ENCODE measurements around the gene VOPP1.

Gene VOPP1

GRCh38 chr7:55565681-55566080 lies 6.6 kb downstream of the VOPP1 start:
- DNase-seq (ENCODE audit: low spot score): no peak
- in situ Hi-C loops (cut with MboI; ENCODE audit: low pct_unique_long_range_greater_than_20kb, low sequenced_read_pairs, unreplicated experiment): no loop called here
- no peak for TF ChIP-seq CTCF (IDR thresholded peaks at IDR 0.05; ENCODE audit: extremely low read depth, insufficient read depth, missing control alignments)

- DNase-seq (ENCODE audit: low spot score): no peak
- no peak for TF ChIP-seq CTCF (IDR thresholded peaks at IDR 0.05; ENCODE audit: extremely low read depth, insufficient read depth, missing control alignments)
- in situ Hi-C loops (cut with MboI; ENCODE audit: low pct_unique_long_range_greater_than_20kb, low sequenced_read_pairs, unreplicated experiment): no loop called here
Measured at GRCh38 chr7:55563596-55564325, 8.5 kb downstream of the VOPP1 start.

GRCh38 chr7:55561690-55562089 lies 10.6 kb downstream of the VOPP1 start:
- no peak for TF ChIP-seq CTCF (IDR thresholded peaks at IDR 0.05; ENCODE audit: extremely low read depth, insufficient read depth, missing control alignments)
- no peak for DNase-seq (ENCODE audit: low spot score)
- in situ Hi-C loops (cut with MboI; ENCODE audit: low pct_unique_long_range_greater_than_20kb, low sequenced_read_pairs, unreplicated experiment): no loop called here

- TF ChIP-seq CTCF (IDR thresholded peaks at IDR 0.05; ENCODE audit: extremely low read depth, insufficient read depth, missing control alignments): no peak
- in situ Hi-C loops (cut with MboI; ENCODE audit: low pct_unique_long_range_greater_than_20kb, low sequenced_read_pairs, unreplicated experiment): no loop called here
- no peak for DNase-seq (ENCODE audit: low spot score)
Measured at GRCh38 chr7:55558962-55559920, 13.1 kb downstream of the VOPP1 start.

GRCh38 chr7:55557666-55558188 lies 14.6 kb downstream of the VOPP1 start:
- no peak for TF ChIP-seq CTCF (IDR thresholded peaks at IDR 0.05; ENCODE audit: extremely low read depth, insufficient read depth, missing control alignments)
- peak; percentile 72 for DNase-seq (ENCODE audit: low spot score)
- in situ Hi-C loops (cut with MboI; ENCODE audit: low pct_unique_long_range_greater_than_20kb, low sequenced_read_pairs, unreplicated experiment): no loop called here

GRCh38 chr7:55556492-55556891 lies 15.8 kb downstream of the VOPP1 start:
- TF ChIP-seq CTCF (IDR thresholded peaks at IDR 0.05; ENCODE audit: extremely low read depth, insufficient read depth, missing control alignments): no peak
- DNase-seq (ENCODE audit: low spot score): no peak
- in situ Hi-C loops (cut with MboI; ENCODE audit: low pct_unique_long_range_greater_than_20kb, low sequenced_read_pairs, unreplicated experiment): no loop called here
